Right hindlimb (tissue), 1 donor: ENCODE measurements around the gene CABP4.
A peak's percentile ranks its signal among the peaks of the same experiment; 100 is the strongest.
"Not testable (repeated sequence)": the region's sequence is repeated elsewhere in the genome, so short reads cannot be mapped to it uniquely, and the experiment has no call there.

ENCODE experiments used
- DNase-seq: peaks from one replicate; pipeline ENCODE4 v3.0.0-alpha.2; 2018

The CABP4 gene

DNA sequence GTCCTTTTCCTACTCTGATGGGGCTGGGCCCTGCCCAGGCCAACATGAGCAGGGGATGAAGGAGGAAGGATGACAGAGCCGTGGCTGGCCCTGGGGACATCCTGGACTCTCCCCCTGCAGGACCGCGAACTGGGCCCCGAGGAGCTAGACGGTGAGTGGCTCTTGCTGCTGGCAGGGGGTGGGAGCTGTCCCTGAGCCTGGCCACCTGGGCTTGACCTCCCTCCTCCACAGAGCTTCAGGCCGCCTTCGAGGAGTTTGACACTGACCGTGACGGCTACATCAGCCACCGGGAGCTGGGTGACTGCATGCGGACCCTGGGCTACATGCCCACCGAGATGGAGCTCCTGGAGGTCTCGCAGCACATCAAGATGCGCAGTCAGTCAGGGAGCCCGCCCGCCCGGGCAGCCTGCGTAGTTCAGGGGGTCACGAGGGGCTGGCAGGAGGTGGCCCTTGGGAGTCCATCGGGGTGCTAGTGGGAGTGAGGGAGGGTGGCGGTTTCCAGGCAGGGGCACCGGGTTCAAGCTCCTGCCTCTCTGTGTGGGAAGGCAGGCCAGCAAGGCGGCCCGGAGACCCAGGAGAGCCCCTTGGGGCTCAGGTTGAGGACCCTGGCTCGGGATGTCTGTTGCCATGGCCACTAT is 1.0 kb downstream of the CABP4 start:
- DNase-seq: peak; percentile 14

DNA sequence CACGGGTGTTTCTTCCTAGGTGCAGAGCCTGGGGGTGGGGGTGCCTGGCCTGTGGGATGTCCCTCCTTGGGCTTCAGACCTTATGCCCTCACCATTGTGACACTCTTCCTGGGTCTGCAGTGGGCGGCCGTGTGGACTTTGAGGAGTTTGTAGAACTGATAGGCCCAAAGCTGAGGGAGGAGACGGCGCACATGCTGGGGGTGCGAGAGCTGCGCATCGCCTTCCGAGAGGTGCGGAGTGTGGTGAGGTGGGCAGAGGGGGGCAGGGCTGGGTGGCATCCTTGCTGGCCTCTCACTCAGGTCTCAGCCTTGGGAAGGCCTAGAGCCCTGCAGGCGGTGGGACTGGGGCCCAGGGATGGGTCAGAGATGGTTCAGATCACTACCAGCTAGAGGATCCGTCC is 2.3 kb downstream of the CABP4 start:
- no peak for DNase-seq

DNA sequence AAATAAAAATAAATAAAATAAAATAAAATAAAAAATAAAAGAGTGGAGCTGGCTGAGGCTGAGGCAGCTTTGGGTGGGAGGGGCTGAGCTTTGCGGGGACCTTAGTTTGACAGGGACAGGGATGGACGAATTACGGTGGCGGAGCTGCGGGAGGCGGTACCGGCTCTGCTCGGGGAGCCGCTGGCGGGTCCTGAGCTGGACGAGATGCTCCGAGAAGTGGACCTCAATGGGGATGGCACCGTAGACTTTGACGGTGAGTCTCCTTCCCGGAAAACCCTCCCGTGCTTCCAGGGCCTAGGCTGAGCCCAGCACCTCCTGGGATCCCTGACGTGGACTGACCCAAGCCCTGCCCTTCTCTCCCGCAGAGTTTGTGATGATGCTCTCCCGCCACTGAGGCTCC is 3.1 kb downstream of the CABP4 start:
- no peak for DNase-seq

DNA sequence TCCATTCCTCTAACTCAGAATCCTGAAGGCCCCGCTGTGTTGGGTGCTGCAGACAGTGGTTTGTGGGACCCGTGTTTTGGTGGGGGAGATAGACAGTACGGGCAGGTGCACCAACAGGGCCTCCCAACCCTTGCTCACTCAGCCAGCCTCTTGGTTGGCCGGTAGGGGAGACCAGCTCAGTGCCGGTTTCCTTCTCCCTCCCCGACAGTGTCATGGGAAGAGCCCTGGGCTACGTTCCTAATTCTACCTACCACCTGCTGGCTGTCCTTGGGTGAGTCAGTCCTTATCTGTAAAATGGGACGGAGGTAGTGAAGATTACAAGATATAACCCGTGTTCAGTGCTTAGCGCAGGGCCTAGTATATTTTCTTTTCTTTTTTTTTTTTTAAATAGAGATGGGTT is 8.0 kb downstream of the CABP4 start:
- DNase-seq: no peak

DNA sequence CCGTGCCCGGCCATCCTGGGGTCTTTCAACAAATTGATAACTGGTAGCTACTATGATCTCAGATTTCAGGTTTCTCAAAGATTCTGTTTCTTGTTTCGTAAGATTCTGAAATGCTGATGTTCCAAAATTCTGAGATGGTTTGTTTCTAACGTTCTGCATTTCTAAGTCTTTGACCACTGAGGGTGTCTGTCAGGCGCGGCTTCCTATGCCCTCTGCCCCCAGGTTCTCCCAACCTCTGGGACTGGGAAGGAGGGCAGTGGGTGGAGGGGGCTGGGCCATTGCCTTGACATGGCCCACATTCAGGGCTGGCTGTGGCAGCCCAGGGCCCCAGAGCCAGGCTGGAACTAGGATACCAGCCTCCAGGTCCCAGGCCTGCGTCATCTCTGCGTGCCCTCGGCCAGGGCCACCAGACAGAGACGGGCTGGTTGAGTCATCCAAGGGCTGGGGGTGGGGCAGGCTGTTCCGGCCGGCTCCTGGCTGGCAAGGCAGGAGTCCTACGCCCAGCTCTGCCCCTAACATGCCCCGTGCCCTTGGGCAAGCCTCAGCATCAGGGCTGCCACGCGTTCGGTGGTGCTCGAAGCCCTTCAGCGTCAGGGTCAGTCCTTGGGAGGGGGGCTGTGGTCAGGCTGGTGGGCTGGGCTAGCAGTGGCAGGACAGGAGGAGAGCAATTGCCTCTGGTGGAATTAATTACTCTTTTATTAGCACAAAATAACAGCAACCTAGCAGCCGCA is 8.7 kb downstream of the CABP4 start:
- peak; percentile 24 for DNase-seq

DNA sequence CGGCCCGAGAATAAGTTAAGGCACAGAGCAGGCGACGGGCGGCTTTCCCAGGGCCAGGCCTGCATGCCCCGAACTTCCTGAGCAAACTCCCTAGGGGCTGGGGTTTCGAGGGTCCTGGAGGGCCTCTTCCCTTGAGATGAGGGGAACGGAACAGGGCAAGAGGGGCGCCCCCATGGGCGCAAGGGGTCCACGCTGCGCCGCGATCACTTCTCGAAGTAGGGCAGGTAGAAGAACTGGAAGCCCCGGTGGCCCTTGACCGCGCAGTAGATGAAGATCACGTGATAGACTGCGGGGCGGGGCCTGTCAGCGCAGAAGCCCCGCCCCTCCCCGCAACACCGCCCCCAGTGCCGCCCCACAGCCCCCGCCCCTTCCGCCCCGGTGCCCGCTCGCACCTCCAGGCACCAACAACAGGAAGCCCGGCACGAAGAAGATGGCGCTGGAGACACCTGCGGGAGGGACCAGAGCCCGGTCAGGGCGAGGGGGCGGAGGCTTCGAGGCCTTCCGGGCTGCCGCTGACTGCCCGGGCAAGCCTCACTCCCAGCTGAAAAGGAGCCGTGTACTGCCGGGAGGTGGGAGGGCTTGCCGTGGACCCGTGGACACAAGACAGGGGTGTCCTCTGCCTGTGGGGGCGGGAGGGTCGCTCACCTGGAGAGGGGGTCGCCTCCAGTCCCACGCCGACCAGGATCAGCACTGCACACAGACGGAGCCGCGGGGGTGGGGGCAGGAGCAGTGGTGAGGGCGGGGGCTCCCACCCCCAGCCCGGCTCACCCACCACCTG is 9.4 kb downstream of the CABP4 start:
- peak; percentile 80 for DNase-seq

DNA sequence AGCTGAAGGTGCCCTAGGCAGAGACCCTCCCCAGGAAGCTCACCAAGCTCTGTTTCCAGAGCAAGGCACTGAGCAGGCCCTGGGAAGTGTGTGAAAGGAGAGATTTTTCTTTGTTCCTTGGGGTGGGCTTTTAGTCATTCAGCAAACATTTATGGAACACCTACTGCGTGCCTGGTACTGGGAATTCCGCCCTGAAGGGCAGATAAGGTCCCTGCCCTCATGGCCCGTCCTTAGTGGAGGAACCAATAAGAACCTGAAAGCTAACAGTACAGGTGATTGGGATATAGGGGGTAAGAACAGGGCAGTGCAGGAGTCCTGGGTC is 10.0 kb downstream of the CABP4 start:
- no peak for DNase-seq

DNA sequence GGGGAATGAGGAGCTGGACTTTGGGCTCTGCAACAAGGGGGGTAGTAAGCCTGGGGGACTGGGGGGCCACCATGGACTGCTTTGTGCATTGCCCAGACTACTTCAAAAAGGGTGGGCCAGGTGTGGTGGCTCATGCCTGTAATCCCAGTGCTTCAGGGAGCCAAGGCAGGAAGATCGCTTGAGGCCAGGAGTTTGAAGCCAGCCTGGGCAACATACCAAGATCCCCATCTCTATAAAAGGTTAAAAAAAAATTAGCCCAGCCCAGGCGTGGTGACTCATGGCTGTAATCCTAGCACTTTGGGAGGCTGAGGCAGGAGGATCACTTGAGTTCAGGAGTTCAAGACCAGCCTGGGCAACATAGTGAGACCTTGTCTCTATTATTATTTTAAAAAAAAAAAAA is 10.4 kb downstream of the CABP4 start:
- peak; percentile 23 for DNase-seq

DNA sequence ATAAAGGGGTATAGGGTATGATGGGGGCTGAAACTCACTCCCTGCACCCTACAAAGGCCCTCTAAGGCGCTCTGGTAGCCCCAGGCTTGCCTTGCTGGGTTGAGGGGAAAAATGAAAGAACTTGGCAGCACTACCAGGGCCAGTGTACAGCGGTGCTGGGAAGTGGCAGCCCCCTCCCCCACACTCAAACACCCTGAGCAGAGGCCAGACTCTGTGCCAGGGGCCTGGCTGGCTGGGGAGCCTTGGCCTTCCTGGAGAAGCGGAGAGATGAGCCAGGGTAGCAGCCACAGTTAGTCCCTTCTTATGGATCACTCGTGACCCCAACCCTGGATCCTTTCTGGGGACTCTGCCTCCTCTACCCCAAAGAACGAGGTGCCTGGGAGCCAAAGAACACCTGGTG is 11.2 kb downstream of the CABP4 start:
- peak; percentile 16 for DNase-seq

DNA sequence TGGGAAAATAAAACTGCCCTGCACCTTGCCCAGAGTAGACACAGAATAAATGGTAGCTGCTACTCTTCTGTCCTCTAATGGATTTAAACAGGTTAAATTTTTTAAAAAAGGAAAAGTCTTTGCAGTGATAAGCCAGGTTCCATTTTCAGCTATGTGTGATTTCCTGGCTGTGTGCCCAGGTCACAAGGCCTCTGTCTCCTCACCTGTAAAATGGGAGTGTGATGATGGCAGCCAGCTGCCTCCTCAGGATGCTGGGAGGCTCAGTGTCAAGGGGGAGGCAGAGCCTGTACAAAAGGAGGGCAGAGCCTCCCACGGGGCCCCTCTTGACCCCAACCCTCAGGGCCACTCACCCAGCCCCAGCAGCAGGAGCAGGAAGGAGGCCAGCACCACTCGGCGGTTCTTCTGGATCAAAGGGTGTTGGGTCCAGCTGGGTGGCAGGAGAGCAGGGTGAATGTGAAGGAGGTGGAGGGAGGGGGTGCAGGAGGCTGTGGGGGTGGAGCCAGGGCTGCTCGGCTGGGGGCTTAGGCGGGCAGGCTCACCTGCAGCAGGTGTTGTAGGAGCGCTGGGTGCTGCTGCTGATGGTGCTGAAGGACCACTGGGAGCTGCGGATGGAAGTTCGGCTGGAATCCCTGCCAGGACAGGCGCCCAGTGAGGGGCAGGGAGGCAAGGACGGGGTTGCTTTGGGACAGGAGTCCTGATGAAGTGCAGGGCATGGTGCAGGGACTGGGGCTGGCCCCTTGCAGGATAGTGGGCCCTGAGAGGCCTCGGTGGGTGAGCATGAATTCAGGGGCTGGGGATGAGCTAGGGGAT is 12.0 kb downstream of the CABP4 start:
- peak; percentile 17 for DNase-seq

DNA sequence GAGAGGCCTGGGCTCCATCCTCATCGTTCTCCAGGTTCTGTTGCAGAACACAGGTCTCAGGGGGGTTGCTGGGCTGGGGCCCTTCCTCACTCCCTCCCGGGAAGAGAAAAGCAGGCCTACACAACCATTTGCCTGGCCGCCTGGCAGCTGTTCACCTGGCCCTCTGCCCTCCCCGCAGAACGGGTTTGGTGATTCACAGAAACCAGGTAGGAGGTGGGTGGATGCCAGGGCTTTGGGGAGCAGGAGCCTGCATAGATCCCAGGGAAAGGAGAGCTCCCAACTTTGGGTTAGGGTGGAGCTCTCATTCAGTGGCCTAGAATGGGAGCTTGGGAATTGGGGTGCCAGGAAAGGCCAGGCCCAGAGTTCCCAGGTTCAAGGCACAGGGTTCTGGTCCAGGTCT is 12.9 kb downstream of the CABP4 start:
- DNase-seq: peak; percentile 55

DNA sequence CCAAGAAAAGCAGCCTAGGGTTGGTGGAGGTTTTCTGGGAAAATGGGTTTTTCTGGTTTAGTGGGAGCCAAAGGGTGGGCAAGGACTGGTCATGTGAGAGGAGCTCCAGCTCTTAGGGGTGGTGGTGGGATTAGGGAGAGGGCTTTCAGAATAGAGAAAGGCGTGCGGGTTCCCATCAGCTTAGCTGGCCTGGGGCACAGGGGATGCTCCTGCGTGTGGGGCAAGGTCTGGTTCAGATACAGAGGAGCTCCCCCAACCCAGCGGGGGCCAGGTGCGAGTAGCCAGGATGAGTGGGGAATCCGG is 13.3 kb downstream of the CABP4 start:
- DNase-seq: no peak

DNA sequence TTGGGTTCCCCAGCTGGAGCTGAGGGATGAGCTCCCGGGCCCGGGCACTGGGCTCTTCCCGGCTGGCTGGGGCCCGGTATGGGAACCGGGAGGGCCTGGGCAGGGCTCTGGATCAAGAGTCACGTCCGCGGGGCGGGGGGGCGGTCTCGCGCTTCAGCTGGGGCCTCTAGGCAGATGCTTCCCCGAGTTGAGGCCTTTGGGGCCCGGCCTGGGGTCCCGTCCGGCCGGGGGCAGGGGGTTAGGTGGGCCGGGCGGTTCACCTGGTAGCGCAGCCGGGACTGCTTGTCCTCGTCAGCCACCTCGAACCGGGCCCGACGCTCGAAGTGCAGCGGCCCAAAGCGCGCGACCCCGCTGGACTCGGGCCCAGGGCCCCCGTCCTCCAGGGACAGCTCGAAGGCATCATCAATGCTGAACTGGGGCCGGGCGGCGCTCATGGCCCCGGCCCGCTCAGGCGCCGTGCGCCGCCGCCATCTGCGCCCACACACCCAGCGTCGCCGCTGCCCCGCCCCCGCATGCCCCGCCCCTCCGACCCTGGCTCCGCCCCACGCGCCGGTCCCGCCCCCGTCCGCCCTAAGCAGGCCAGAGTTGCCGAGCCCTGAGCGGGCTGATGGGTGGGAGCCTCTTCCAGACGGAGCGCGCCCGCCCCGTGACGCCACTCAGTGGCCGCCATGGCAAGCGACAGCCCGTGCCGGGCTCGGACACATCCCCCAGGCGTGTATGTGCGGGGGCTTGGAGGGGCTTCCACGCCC is 13.8 kb downstream of the CABP4 start, which contains the start of gene TMEM134:
Gene TMEM134, minus strand, starts transcription at position 493 of the 749 bp plus-strand sequence. Its CDS starts 59 bp downstream, at position 434.
- DNase-seq: peak; percentile 96

DNA sequence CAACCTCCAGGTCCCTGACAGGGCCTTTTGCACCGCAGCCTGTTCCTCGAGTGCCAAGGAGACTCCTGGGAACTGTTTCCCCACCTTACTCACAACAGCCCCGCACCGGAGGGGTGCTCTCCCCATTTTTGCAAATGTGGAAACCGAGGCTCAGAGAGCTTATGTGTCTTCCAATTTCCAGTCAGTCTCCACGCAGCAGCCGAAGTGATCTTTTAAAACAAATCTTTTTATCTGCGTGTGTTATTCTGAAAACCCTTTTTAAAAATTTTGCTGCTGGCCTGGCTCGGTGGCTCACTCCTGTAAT is 14.3 kb downstream of the CABP4 start:
- DNase-seq: no peak

DNA sequence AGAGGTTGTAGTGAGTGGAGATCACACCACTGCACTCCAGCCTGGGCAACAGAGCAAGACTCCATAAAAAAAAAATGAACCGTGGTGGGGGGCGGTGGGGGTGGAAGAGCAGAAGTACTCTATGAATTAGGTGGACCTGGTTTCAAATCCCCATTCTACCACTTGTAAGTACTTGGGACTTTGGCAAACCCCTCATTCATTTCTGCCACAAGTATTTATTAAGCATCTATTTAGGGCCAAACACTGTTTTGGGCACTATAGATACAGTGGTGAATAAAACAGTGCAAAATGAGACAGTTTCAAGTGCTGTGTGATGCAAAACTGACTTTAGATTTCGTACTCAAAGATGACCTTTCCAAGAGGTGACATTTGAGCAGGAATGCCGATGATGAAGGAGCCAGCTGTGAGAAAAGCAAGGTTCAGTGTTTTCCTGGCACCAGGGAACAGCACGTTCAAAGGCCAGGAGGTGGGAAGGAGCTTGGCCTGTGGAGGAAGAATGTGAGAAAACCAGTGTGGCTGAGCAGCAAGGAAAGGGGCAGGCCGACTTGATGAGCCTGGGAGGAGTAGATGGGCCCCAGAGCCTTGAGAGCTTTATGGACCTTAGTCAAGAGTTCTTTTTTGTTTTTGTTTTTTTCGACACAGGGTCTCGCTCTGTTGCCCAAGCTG is 15.3 kb downstream of the CABP4 start:
- no peak for DNase-seq

DNA sequence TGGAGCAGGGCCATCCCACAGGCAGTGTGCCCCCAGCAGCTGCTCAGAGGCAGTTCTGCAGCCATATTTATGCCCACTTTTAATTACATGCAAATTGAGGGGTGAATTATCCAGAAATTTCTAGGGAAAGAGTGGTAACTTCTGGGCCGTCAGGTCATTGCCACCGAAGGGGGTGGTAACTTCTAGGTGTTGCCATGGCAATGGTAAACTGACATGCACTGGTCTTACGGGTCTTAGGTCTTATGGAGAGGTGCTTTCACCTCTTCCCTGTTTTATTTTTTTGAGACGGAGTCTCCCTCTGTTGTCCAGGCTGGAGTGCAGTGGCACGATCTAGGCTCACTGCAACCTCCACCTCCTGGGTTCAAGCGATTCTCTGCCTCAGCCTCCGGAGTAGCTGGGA is 17.7 kb downstream of the CABP4 start:
- no peak for DNase-seq

DNA sequence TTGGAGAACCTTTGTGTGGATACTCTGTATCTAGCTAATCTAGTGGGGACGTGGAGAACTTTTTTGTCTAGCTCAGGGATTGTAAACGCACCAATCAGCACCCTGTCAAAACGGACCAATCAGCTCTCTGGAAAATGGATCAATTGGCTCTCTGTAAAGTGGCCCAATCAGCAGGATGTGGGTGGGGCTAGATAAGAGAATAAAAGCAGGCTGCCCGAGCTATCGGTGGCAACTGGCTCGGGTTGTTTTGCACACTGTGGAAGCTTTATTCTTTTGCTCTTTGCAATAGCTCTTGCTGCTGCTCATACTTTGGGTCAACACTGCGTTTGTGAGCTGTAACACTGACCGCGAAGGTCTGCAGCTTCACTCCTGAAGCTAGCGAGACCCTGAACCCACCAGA is 21.5 kb downstream of the CABP4 start:
- DNase-seq: not testable (repeated sequence)

DNA sequence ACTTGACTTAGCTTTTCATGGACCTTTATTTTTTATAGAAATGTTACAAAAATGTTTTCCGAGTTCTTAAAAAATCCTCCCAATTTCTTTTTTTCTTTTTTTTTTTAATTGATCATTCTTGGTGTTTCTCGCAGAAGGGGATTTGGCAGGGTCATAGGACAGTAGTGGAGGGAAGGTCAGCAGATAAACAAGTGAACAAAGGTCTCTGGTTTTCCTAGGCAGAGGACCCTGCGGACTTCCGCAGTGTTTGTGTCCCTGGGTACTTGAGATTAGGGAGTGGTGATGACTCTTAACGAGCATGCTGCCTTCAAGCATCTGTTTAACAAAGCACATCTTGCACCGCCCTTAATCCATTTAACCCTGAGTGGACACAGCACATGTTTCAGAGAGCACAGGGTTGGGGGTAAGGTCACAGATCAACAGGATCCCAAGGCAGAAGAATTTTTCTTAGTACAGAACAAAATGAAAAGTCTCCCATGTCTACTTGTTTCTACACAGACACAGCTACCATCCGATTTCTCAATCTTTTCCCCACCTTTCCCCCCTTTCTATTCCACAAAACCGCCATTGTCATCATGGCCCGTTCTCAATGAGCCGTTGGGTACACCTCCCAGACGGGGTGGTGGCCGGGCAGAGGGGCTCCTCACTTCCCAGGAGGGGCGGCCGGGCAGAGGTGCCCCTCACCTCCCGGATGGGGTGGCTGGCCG is 22.3 kb downstream of the CABP4 start:
- not testable (repeated sequence) for DNase-seq

DNA sequence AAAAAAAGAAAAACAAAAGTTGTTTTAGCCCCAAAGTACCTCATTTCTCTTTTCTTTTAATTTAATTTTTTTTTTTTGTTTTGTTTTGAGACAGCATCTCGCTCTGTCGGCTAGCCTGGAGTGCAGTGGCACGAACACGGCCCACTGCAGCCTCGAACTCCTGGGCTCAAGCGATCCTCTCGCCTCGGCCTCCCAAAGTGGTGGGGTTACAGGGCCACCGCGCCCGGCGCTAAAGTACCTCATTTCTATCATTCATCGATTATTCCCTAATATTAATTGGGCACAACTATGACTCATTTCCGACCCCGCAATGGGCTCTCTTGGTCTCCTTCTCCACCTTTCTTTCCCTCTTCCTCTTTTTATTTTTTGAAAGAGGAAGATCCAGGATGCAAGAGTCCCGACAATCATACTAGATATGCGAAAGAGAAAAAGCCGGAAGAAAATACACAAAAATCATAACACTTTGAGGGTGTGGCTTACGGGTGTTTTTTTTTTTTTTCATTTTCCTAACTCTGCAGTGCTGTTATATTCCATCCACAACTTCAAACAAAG is 27.2 kb downstream of the CABP4 start:
- no peak for DNase-seq

DNA sequence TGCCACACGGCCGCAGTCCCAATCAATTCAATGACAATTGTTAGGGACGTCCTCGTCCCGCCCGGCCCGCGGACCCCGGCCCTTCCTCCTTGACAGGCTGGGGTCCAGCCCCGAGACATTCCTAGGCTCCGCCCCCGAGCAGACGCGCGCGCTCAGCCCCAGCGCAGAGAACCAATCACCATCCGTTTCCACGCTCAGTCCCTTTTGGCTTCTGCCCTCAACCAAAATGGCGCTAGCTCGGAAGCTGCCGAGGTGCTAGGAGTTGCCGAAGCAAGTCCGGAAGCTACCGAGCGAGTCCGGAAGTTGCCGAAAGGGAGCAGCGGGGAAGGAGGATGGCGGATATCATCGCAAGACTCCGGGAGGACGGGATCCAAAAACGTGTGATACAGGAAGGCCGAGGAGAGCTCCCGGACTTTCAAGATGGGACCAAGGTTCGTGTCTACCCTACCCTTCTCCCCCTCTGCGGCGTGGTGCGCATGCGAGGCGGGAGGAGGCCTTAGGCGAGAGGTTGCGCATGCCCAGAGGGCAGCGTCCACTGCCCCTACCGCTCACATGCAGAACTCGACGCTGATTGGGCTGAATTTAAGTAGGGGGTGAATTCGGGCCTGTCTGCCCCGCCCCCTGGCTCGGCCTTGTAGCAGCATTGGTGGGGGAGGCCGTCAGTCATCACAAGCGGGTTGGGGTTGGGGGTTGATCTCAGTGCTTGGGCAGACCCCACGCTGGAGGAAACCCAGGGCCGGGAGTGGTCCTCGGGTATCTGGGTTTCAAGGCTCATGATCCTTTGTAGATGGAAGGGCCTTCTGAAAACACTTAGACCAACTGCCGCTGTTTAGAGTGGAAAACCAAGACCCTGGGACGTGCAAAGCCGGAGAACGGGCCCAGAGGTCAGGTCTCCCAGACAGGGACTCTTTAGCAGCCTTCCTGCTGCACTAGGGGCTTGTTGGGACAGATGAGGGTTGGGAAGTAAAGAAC is 28.0 kb downstream of the CABP4 start, which contains the start of gene AIP:
Gene AIP, plus strand, starts transcription at position 200 of the 972 bp plus-strand sequence. Its CDS starts 133 bp downstream, at position 333.
- DNase-seq: peak; percentile 99
